GM23248 (cell line): Measurements from ENCODE around the gene SEC22B. TPM values are rescaled to one million over a fixed set of nuclear protein-coding genes. Genes with fewer than 3 reads are reported as not detected.
"Not testable (repeated sequence)": the region's sequence is repeated elsewhere in the genome, so short reads cannot be mapped to it uniquely, and the experiment has no call there.

Experiments used
- DNase-seq: peaks from one replicate; pipeline ENCODE4 v3.0.0-alpha.2; 2015
- H2AFZ ChIP-seq: fragments of 200-600 bp; sonication (generic); 2 replicates; pipeline ENCODE4 v1.6.1; 2016; ENCODE audit warnings: antibody characterized with exemption
- H3F3A ChIP-seq: fragments of 200-600 bp; sonication (generic); 2 replicates; pipeline ENCODE4 v1.6.1; 2016; ENCODE audit warnings: mild to moderate bottlenecking, antibody characterized with exemption, mixed run types; ENCODE audit not compliant: insufficient read depth
- H3K27ac ChIP-seq: fragments of 200-600 bp; sonication (generic); 2 replicates; pipeline ENCODE4 v1.5.1; 2016; ENCODE audit warnings: mild to moderate bottlenecking
- H3K27me3 ChIP-seq: fragments of 200-600 bp; sonication (generic); replicated peaks from 2 replicates; pipeline ENCODE4 v1.6.1; 2016; ENCODE audit warnings: mild to moderate bottlenecking; ENCODE audit not compliant: insufficient read depth
- H3K36me3 ChIP-seq: fragments of 200-600 bp; sonication (generic); 2 replicates; pipeline ENCODE4 v1.6.1; 2016; ENCODE audit warnings: low read depth, mild to moderate bottlenecking
- H3K4me1 ChIP-seq: fragments of 200-600 bp; sonication (generic); 2 replicates; pipeline ENCODE4 v1.6.1; 2016; ENCODE audit warnings: mild to moderate bottlenecking; ENCODE audit not compliant: insufficient read depth
- H3K4me2 ChIP-seq: fragments of 200-600 bp; sonication (generic); one replicate; pipeline ENCODE4 v1.6.1; 2016; ENCODE audit warnings: mild to moderate bottlenecking; ENCODE audit not compliant: unreplicated experiment
- H3K4me3 ChIP-seq: fragments of 200-600 bp; sonication (generic); 2 replicates; pipeline ENCODE4 v1.5.1; 2016; ENCODE audit warnings: mild to moderate bottlenecking
- H3K79me2 ChIP-seq: fragments of 200-600 bp; sonication (generic); 2 replicates; pipeline ENCODE4 v1.6.1; 2016; ENCODE audit warnings: mild to moderate bottlenecking; ENCODE audit not compliant: insufficient read depth
- H3K9ac ChIP-seq: fragments of 200-600 bp; sonication (generic); 2 replicates; pipeline ENCODE4 v1.6.1; 2016; ENCODE audit warnings: mild to moderate bottlenecking
- H3K9me2 ChIP-seq: fragments of 200-600 bp; sonication (generic); 2 replicates; pipeline ENCODE4 v1.6.1; 2016; ENCODE audit warnings: mixed run types, mild to moderate bottlenecking, moderate library complexity; ENCODE audit not compliant: insufficient read depth
- H3K9me3 ChIP-seq: fragments of 200-600 bp; sonication (generic); one replicate; pipeline ENCODE4 v1.6.1; 2017; ENCODE audit warnings: low read depth
- H4K20me1 ChIP-seq: fragments of 200-600 bp; sonication (generic); 2 replicates; pipeline ENCODE4 v1.6.0; 2016; ENCODE audit not compliant: insufficient read depth
- EZH2 ChIP-seq: fragments of 200-600 bp; sonication (generic); IDR thresholded peaks from 2 replicates; pipeline ENCODE4 v1.6.1; 2018; ENCODE audit warnings: antibody characterized with exemption, mild to moderate bottlenecking; ENCODE audit not compliant: insufficient read depth, poor library complexity, severe bottlenecking
- EZH2phosphoT487 ChIP-seq: fragments of 200-600 bp; sonication (generic); IDR thresholded peaks from 2 replicates; pipeline ENCODE4 v1.6.1; 2018; ENCODE audit warnings: antibody characterized with exemption, moderate library complexity, mild to moderate bottlenecking, low read depth; ENCODE audit not compliant: insufficient read depth
- WGBS, 2 experiments: methylation state at CpG; one replicate each; pipeline ENCODE4 v1.1.6; 2015 to 2017; ENCODE audit warnings: low lambda C conversion rate in 2 of 2, low coverage in 1 of 2; ENCODE audit errors: missing lambda C conversion rate in 2 of 2; 5-methylcytosine and 5-hydroxymethylcytosine counted together
- in situ Hi-C: fragments of 300-500 bp; cut with MboI; formaldehyde crosslinking; loops from 2 replicates; pipeline ENCODE4 v1.15.0; 2020
- polyA plus RNA-seq: library from polyadenylated mRNA; unstranded; fragments of >200 nt; fragmentation: Nextera tagmentation; extraction: Ambion mirVana; gene quantifications from 2 replicates; pipeline ENCODE4 v1.2.1, GENCODE V29; 2016
- total RNA-seq: library from RNA; depleted of rRNA; stranded (reverse); fragments of >200 nt; shearing (Covaris generic); gene quantifications from 2 replicates; pipeline ENCODE4 v1.2.3, GENCODE V29; 2014; rRNA removed

Gene SEC22B
- 62.1 and 68.1 TPM in 2 replicates for total RNA-seq
- polyA plus RNA-seq: 101 TPM in 2 replicates

DNA sequence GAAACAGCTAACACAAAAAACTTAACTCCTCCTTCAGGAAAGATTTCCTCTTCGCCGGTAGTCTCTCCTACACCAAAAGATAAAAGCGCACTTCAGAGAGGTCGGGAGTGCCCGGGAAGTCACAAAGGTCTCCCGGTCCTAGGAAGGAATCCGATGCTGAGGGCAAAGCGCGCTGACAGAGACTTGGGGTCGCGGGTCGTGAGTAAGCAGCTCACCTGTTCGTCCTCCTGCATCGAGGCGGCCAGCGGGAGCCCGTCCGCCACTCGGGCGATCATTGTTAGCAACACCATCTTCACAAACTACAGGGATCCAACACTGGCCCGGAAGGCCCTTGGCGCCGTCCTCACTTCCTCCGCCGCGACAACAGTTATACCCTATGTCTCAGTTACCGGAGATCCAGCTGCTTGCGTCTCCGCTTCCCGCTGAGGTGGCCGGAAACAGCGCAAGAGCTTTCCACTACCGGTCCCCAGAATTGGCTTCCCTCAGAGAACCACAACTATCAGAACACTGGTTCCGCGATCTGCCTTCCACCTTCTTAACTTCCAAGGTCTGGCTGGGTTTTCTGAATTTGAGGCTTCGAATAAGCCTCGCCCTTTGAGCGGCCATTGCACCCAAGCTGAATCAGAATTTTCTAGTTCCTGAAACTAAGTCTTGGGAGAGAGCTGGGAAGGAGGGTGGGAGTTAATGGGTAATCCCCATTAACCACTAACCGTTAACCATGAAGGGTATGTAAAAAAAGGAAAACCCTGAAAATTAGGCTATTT, at the start of gene SEC22B:
SEC22B (minus strand) TSS at position 429 of the 764 bp plus-strand sequence; CDS start at position 290, 139 bp downstream.
- in situ Hi-C loops: no loop called here
- TF ChIP-seq EZH2phosphoT487 (no peak), EZH2 (no peak)
- WGBS, 2 experiments: 3% methylated on average over 39 of the region's 39 CpGs

DNA sequence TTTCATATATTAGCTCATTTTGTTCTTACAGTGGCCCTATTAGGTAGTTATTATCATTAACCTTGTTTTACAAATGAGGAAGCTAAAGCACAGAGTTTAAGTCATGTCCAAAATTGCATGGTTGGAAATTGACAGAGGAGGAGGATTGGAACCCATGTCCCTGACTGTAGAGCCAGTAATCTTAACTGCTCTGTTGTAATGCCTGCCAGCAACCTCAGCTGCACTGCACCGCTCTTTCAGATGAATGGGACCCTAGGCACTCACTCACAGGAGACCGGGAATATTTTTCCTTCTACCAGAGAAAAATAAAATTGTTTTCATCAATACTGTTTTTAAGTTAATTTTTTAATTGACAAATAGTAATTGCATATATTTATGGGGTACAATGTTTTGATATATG, 41.6 kb upstream of the SEC22B start:
- H3K4me1 ChIP-seq, H3K9me2 ChIP-seq, H3F3A ChIP-seq, H3K9ac ChIP-seq, H3K27ac ChIP-seq, H3K4me3 ChIP-seq, H3K27me3 ChIP-seq, H3K79me2 ChIP-seq, H3K9me3 ChIP-seq, DNase-seq, H3K36me3 ChIP-seq, H4K20me1 ChIP-seq, H3K4me2 ChIP-seq, H2AFZ ChIP-seq, in situ Hi-C loops: not testable (repeated sequence)
- 64 to 67% methylated on average over 2 of the region's 2 CpGs for WGBS, 2 experiments

More for the DNA sequence above, at the start of gene SEC22B:
- no peaks in the 10 kb centered on the region for H4K20me1 ChIP-seq
- H3F3A ChIP-seq: peaks cover 21% of the 10 kb centered on the region
- H3K4me2 ChIP-seq: peak within 1 kb of the TSS; percentile 66
- peak within 1 kb of the TSS; percentile 93 for H3K27ac ChIP-seq
- peaks cover 34% of the 10 kb centered on the region for H3K79me2 ChIP-seq
- DNase-seq: peak; percentile 96
- H3K4me3 ChIP-seq: peak within 1 kb of the TSS; percentile 92
- no peaks in the 10 kb centered on the region for H3K9me3 ChIP-seq
- peak within 1 kb of the TSS; percentile 98 for H3K9ac ChIP-seq
- no peaks in the 10 kb centered on the region for H3K27me3 ChIP-seq
- H2AFZ ChIP-seq: peak within 1 kb of the TSS; percentile 88
- peaks cover 20% of the 10 kb centered on the region for H3K4me1 ChIP-seq
- no peaks in the 10 kb centered on the region for H3K9me2 ChIP-seq
- no peaks in the 10 kb centered on the region for H3K36me3 ChIP-seq

DNA sequence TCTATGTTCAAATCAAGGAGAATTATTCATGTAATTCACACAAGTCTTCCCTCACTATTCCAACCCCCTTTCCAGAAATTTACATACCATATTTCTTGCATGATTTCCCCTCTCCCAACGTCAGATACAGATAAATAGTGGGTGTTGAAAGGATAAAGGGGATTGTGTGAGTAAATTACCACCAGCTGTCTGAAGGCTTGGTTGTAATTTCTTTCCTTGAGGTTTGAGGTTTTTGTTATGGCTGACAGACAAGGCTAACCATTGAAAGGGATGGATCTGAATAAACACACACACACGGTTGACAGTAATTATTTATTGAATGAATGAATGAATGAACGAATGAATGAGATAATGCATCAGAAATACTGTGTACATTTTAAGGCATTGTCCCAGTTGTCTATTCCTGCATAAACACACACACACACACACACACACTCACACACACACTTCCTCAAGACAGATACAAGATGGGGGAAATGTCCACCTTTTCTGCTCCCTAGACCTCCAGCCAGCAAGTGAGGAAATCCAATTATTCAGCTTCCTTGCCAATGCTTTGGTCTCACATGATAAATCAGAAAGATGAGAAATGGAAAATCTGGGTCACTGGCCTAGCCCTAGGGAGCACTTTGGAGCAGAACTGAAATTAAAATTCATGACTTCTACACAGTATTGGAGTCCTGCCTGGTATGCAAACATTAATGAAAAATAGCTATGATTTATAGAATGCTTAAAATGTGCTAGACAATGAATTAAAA, 41.0 kb upstream of the SEC22B start:
- H3K36me3 ChIP-seq, H3K27ac ChIP-seq, H3K79me2 ChIP-seq, H3K9me2 ChIP-seq, H3K4me1 ChIP-seq, H3K9me3 ChIP-seq, H3K4me3 ChIP-seq, H3K9ac ChIP-seq, H3F3A ChIP-seq, H3K4me2 ChIP-seq, H4K20me1 ChIP-seq, H2AFZ ChIP-seq, H3K27me3 ChIP-seq, in situ Hi-C loops: not testable (repeated sequence)
- DNase-seq: peak; percentile 25
- WGBS, 2 experiments: 2% methylated on average over 2 of the region's 3 CpGs

DNA sequence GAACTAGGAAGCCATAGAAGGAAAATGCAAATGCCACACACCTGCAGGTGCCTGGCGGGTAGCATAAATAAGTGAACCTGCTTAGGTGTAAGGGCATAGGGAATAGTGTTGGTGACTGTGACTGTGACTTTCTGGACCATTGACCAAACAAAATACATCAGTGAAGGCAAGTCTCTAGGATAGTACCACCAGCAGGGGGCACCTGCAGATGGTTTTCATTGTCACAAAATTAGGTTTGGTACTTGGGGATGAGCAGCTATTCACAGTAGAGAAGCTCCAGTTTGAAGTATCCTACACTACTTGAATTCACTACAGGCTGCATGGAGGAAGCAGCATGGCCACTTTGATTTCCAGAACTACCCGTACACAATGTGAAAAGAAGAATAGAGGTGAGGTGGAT, 37.3 kb upstream of the SEC22B start:
- H3K9me3 ChIP-seq, H3K9ac ChIP-seq, H3K36me3 ChIP-seq, H3K4me2 ChIP-seq, H4K20me1 ChIP-seq, in situ Hi-C loops, H3K79me2 ChIP-seq, H3K27me3 ChIP-seq, H2AFZ ChIP-seq, DNase-seq, H3K9me2 ChIP-seq, H3K4me3 ChIP-seq, H3K27ac ChIP-seq, H3F3A ChIP-seq, H3K4me1 ChIP-seq: not testable (repeated sequence)
- WGBS, 2 experiments: no CpG with 5 or more reads among the region's 2 CpGs

DNA sequence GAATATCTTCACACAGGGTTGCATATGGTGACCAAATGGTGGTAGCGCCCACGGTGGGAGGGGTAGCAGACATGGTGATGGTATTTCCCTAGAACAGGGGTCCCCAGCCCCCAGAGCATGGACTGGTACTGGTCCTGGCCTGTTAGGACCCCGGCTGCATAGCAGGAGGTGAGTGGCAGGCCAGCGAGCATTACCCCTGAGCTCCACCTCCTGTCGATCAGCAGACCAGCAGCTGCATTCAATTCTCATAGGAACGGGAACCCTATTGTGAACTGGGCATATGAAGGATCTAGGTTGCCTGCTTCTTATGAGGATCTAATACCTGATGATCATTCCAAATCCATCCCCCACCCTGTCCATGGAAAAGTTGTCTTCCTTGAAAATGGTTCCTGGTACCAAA, 34.4 kb upstream of the SEC22B start:
- no CpG with 5 or more reads among the region's 6 CpGs for WGBS, 2 experiments
- H2AFZ ChIP-seq, in situ Hi-C loops: not testable (repeated sequence)

DNA sequence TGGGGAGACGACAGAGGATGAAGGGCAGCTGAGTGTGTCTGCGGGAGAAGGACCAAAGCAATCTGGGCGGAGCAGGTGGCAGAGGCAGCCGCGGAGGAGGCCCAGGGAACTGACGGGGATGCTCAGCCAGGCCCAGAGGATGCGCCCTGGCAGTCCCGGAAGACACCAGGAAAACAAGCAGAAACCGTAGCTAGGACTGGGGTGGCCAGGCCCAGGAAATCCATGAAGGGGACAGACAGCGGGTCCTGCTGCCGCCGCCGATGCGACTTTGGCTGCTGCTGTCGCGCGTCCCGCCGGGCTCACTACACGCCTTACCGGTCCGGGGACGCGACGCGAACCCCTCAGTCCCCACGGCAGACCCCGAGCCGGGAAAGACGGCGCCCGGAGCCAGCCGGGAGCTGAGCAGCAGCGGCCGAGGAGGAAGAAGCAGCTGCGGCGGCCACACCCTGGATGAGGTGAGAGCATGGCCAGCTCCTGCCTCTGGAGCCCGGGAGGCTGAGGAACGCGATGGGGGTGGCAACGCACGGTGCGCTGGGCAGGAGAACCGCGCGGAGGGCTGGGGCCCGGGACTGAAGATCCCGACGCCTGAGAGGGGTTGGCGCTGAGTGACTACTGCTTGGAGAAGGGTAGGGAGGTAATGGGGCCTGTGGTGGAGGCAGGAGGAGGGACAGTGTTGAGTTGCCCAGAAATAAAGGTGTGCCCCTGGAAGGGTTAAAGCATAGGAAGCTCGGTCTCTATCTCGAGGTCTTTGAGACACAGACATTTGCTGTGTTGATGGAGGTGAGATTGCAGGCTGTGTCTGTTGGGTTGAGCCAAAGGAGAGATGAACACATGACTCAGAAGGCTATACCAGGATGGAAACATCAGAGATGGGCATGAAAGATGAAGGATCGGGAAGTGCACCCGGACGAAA, 20.8 kb upstream of the SEC22B start:
- H3K36me3 ChIP-seq, in situ Hi-C loops, H3K9me3 ChIP-seq, H3K79me2 ChIP-seq, H4K20me1 ChIP-seq, H3K27me3 ChIP-seq, H3K9me2 ChIP-seq, H3K27ac ChIP-seq, H3K4me1 ChIP-seq, H3F3A ChIP-seq: not testable (repeated sequence)
- peak overlapping the region; percentile 95 for H2AFZ ChIP-seq
- peak overlapping the region; percentile 78 for H3K4me3 ChIP-seq
- DNase-seq: peak; percentile 15
- peak overlapping the region; percentile 73 for H3K9ac ChIP-seq
- WGBS, 2 experiments: 7 to 11% methylated on average over 23 to 43 of the region's 55 CpGs
- H3K4me2 ChIP-seq: peak overlapping the region; percentile 65

More for the DNA sequence above, 34.4 kb upstream of the SEC22B start:
- H3K4me1 ChIP-seq, H3K4me3 ChIP-seq, H3K36me3 ChIP-seq, H3K9ac ChIP-seq, H3K27me3 ChIP-seq, H3K79me2 ChIP-seq, H3K27ac ChIP-seq, DNase-seq, H3K9me3 ChIP-seq, H3K9me2 ChIP-seq, H3K4me2 ChIP-seq, H4K20me1 ChIP-seq, H3F3A ChIP-seq: not testable (repeated sequence)
